ENCODE results near the gene CLDN6. TPM values are rescaled to one million over a fixed set of nuclear protein-coding genes. Genes with fewer than 3 reads are reported as not detected.

Gene CLDN6
- total RNA-seq, 1 donor from 2014 or later, result 319 TPM

GRCh38 chr16:2968368-2968737 is 49.6 kb downstream of the CLDN6 start:
- Histone ChIP-seq H3K27me3 (ENCODE audit: control insufficient read depth, insufficient read depth, low read length) (peaks cover 43% of the 10 kb centered on the region), H3K4me3 (ENCODE audit: low read depth, low read length) (no peak overlapping the region), H3K36me3 (ENCODE audit: control insufficient read depth, insufficient read depth, low read length) (no peaks in the 10 kb centered on the region)
- no peak for DNase-seq (ENCODE audit: low read depth)
- no peak for TF ChIP-seq CTCF (IDR thresholded peaks at IDR 0.05; ENCODE audit: insufficient read depth, low read length, poor library complexity, severe bottlenecking)

GRCh38 chr16:2967721-2968161 is 50.2 kb downstream of the CLDN6 start:
- Histone ChIP-seq H3K4me3 (ENCODE audit: low read depth, low read length) (no peak overlapping the region), H3K27me3 (ENCODE audit: control insufficient read depth, insufficient read depth, low read length) (peaks cover 46% of the 10 kb centered on the region), H3K36me3 (ENCODE audit: control insufficient read depth, insufficient read depth, low read length) (no peaks in the 10 kb centered on the region)
- TF ChIP-seq CTCF (IDR thresholded peaks at IDR 0.05; ENCODE audit: insufficient read depth, low read length, poor library complexity, severe bottlenecking), result no peak
- DNase-seq (ENCODE audit: low read depth), result no peak

GRCh38 chr16:2967211-2967631 is 50.8 kb downstream of the CLDN6 start:
- no peak for DNase-seq (ENCODE audit: low read depth)
- H3K4me3 ChIP-seq (ENCODE audit: low read depth, low read length), result no peak overlapping the region
- peaks cover 50% of the 10 kb centered on the region for H3K27me3 ChIP-seq (ENCODE audit: control insufficient read depth, insufficient read depth, low read length)
- no peaks in the 10 kb centered on the region for H3K36me3 ChIP-seq (ENCODE audit: control insufficient read depth, insufficient read depth, low read length)
- TF ChIP-seq CTCF (IDR thresholded peaks at IDR 0.05; ENCODE audit: insufficient read depth, low read length, poor library complexity, severe bottlenecking), result no peak

GRCh38 chr16:2966808-2967191 is 51.2 kb downstream of the CLDN6 start:
- no peak for DNase-seq (ENCODE audit: low read depth)
- peaks cover 50% of the 10 kb centered on the region for H3K27me3 ChIP-seq (ENCODE audit: control insufficient read depth, insufficient read depth, low read length)
- no peak for TF ChIP-seq CTCF (IDR thresholded peaks at IDR 0.05; ENCODE audit: insufficient read depth, low read length, poor library complexity, severe bottlenecking)
- no peaks in the 10 kb centered on the region for H3K36me3 ChIP-seq (ENCODE audit: control insufficient read depth, insufficient read depth, low read length)
- H3K4me3 ChIP-seq (ENCODE audit: low read depth, low read length), result no peak overlapping the region

- Histone ChIP-seq H3K4me3 (ENCODE audit: low read depth, low read length) (no peak overlapping the region), H3K36me3 (ENCODE audit: control insufficient read depth, insufficient read depth, low read length) (no peaks in the 10 kb centered on the region), H3K27me3 (ENCODE audit: control insufficient read depth, insufficient read depth, low read length) (peaks cover 50% of the 10 kb centered on the region)
- no peak for TF ChIP-seq CTCF (IDR thresholded peaks at IDR 0.05; ENCODE audit: insufficient read depth, low read length, poor library complexity, severe bottlenecking)
- DNase-seq (ENCODE audit: low read depth), result no peak
These were observed 51.8 kb downstream of the CLDN6 start for GRCh38 chr16:2966043-2966807.

Other genes starting within 250 kb of the CLDN6 start
- gene ELOB, start 240.9 kb downstream of the CLDN6 start, total RNA-seq, result 557 and 714 TPM in 2 replicates
- not detected in 2 replicates for gene PRSS33, start 230.6 kb downstream of the CLDN6 start, total RNA-seq
- not detected in 2 replicates for gene PRSS41, start 219.7 kb downstream of the CLDN6 start, total RNA-seq
- gene PRSS21, start 200.9 kb downstream of the CLDN6 start, total RNA-seq, result 0.29 and 3.0 TPM in 2 replicates
- 1.1 and 2.8 TPM in 2 replicates for gene ZG16B, start 187.9 kb downstream of the CLDN6 start, total RNA-seq
- 71.8 and 76.0 TPM in 2 replicates for gene PRSS22, start 160.0 kb downstream of the CLDN6 start, total RNA-seq
- 58.6 and 69.5 TPM in 2 replicates for gene FLYWCH2, start 135.0 kb downstream of the CLDN6 start, total RNA-seq
- 48.4 and 66.1 TPM in 2 replicates for gene FLYWCH1, start 106.3 kb downstream of the CLDN6 start, total RNA-seq
- gene KREMEN2, start 53.9 kb downstream of the CLDN6 start, total RNA-seq, result 0.04 and 1.3 TPM in 2 replicates
- gene PAQR4, start 48.8 kb downstream of the CLDN6 start, total RNA-seq, result 14.2 and 15.2 TPM in 2 replicates
- 5.1 and 6.1 TPM in 2 replicates for gene PKMYT1, start 37.7 kb downstream of the CLDN6 start, total RNA-seq
- 1.0 and 3.1 TPM in 2 replicates for gene CLDN9, start 5.3 kb downstream of the CLDN6 start, total RNA-seq
- gene TNFRSF12A, start 2.2 kb upstream of the CLDN6 start, total RNA-seq, result 572 and 754 TPM in 2 replicates
- 10.2 and 18.4 TPM in 2 replicates for gene HCFC1R1, start 5.8 kb upstream of the CLDN6 start, total RNA-seq
- 12.2 and 17.0 TPM in 2 replicates for gene THOC6, start 5.9 kb upstream of the CLDN6 start, total RNA-seq
- 6.9 and 9.2 TPM in 2 replicates for gene BICDL2, start 18.8 kb upstream of the CLDN6 start, total RNA-seq
- 0.17 TPM in 1 of 2 replicates, not detected in the other for gene MMP25, start 28.4 kb upstream of the CLDN6 start, total RNA-seq
- 621 and 682 TPM in 2 replicates for gene IL32, start 47.5 kb upstream of the CLDN6 start, total RNA-seq
- not detected in 2 replicates for gene ZSCAN10, start 81.1 kb upstream of the CLDN6 start, total RNA-seq
- gene ZNF205, start 94.4 kb upstream of the CLDN6 start, total RNA-seq, result 25.1 and 27.9 TPM in 2 replicates
- 13.7 and 16.6 TPM in 2 replicates for gene ZNF213, start 116.8 kb upstream of the CLDN6 start, total RNA-seq
- not detected in 2 replicates for gene OR1F1, start 170.0 kb upstream of the CLDN6 start, total RNA-seq
- 5.0 and 7.9 TPM in 2 replicates for gene ZNF200, start 217.0 kb upstream of the CLDN6 start, total RNA-seq
- gene MEFV, start 238.4 kb upstream of the CLDN6 start, total RNA-seq, result 0.14 and 0.21 TPM in 2 replicates

Data from kidney epithelial cell (primary cell).